ENCODE measurements around the gene CNPY3.
"Not testable (repeated sequence)": the region's sequence is repeated elsewhere in the genome, so short reads cannot be mapped to it uniquely, and the experiment has no call there.

CNPY3 gene

DNA sequence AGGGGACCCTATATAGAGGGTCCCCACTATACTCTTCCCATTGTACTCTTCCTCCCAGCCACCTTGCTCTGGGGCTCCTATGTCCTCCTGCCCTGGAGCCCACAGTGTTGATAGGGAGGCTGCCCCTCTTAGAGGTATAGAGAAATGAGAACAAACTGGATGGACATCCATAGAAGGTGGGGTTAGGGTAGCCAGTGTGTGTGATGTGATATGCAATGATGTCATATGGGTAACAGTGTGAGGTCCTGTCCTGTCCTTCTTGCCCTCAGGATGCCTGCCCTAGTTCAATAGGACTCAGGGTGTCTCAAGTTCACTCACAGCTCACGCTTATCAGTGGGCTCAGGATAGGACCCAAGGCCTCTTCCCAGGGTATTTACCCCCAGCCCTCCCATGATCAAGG lies 13.0 kb upstream of the CNPY3 start:
- DNase-seq, result no peak

DNA sequence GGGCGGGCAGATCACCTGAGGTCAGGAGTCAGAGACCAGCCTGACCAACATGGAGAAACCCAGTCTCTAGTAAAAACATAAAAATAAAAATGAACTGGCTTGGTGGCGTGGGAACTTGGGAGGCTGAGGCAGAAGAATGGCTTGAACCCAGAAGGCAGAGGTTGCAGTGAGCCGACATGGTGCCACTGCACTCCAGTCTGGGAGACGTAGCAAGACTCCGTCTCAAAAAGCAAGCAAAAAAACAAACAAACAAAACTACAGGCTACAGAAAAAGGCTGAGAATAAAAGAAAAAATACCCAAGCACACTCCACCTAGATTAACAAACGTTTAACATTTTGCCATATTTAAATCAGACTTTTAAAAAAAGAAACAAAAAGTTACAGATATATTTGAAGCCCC lies 7.5 kb upstream of the CNPY3 start:
- DNase-seq, result no peak

DNA sequence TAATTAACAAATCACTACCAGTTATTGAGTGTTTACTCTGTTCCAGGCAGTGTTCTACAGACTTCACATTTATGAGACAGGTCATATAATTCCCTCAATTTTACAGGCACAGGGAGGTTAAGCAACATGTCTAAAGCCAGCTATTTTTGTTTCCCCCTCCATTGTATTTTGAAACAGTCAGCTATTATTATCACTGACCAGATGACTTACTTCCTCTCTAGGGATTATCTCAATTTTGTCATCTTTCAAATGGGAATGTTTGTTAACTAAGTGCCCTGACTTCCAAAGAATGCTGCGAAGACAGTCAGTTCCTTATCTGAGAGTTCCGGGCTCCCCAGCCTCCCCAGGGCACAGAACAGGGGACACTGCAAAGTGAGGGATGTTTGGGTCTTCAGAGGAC lies 5.6 kb upstream of the CNPY3 start:
- no peak for DNase-seq

DNA sequence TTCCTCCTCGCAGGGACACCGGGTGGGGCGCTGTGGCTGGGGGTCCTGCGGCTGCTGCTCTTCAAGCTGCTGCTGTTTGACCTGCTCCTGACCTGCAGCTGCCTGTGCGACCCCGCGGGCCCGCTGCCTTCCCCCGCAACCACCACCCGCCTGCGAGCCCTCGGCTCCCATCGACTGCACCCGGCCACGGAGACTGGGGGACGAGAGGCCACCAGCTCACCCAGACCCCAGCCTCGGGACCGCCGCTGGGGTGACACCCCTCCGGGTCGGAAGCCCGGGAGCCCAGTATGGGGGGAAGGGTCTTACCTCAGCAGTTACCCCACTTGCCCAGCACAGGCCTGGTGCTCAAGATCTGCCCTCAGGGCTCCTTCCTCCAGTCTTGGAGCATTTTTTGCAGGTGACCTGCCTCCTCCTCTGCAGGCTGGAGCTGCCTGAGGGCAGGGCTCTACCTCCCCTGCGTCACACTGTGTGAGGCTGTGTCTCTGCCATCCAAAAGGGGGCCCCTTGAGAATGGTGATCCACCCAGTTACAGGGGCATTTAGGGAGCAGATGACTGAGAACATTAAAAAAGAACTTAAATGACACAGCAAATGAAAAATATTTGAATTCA lies 3.9 kb upstream of the CNPY3 start:
- DNase-seq, result no peak

DNA sequence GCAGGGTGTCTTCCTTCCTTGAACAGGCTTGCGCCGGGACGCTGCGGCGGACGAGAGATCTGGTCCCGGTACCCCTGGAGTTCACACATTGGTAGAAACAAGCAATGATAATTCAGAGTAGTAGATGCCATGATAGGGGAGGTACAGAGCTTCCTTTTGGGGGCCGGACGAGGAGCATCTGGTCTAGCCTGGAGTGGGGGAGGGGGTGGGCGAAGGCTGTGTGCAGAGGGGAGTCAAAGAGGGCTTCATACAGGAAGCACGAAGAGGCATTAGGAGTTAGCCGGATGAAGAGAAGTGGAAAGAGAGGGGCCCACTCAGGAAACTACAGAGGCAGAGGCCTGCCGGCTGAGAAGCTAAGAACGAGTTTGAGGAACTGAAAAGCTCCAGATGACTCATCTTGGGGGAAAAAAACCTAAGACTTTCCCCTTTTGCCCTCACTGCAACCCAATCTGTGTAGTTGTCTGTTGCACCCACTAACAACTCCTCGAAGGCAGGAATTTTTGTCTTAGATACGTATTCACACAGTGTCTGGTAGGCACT lies 611 bp downstream of the CNPY3 start:
- DNase-seq, result no peak

DNA sequence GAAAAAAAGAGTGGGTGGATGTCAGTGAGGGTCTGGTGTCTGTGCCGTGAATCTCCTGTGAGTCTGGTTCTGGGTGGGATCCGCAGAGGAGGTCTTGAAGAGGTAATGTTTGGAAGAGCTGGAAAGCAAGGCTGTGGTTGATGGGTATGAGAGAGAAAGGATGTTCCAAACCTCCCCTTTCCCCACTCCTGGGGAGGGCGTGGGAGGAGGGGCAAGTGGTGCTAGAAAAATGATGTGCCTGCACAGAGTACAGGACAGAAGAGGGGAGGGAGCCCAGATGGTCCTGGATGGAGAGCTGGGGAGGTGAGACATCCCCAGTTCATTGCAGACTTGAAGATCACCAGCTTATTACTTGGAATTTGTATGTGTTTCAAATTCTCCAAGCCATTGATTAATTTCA lies 3.1 kb downstream of the CNPY3 start:
- DNase-seq, result no peak

DNA sequence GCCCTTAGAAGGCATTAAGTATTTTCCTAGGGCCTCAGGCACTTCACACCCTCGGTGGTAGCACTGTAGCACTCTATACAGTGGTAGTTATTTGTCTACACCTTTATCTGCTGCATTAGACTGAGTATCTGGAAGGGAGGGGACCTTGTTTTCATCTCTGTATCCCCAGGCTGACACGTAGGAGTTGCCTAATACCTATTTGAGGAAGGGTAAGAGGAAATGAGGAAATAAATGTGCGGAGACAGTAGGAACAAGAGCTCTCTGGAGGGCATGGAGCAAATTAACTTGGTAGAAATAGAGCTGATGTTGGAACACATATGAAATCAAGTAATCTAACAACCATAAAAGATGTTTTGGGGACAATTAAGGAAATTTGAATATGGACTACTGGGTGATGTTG lies 3.9 kb downstream of the CNPY3 start:
- DNase-seq, result no peak

DNA sequence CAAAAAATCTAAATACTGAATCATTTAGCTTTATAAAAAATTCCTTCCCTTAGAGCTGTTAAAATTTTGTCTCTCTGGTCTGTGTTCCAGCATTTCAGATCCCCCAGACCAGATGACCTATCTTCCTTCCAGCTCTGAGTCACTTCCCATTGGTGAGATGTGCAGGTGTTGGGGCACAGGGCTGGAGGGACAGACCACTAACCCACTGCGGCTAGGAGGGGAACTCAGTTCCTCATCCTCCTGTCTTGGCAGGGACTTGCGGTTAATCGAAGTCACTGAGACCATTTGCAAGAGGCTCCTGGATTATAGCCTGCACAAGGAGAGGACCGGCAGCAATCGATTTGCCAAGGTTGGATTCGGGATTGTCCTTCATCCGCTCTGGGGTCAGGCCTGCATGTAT lies 6.0 kb downstream of the CNPY3 start:
- DNase-seq, result no peak

DNA sequence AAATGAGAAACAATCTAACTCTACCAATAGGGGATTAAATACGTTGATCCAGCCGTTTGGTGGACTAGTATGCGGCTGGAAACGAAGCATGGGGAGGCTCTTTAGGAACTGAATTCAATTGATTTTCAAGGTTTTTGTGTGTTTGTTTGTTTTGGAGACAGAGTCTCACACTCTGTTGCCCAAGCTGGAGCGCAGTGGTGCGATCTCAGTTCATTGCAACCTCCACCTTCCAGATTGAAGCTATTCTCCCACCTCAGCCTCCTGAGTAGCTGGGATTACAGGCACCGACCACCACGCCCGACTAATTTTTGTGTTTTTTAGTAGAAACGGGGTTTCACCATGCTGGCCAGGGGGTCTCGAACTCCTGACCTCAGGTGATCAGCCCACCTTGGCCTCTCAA lies 7.1 kb downstream of the CNPY3 start:
- no peak for DNase-seq

DNA sequence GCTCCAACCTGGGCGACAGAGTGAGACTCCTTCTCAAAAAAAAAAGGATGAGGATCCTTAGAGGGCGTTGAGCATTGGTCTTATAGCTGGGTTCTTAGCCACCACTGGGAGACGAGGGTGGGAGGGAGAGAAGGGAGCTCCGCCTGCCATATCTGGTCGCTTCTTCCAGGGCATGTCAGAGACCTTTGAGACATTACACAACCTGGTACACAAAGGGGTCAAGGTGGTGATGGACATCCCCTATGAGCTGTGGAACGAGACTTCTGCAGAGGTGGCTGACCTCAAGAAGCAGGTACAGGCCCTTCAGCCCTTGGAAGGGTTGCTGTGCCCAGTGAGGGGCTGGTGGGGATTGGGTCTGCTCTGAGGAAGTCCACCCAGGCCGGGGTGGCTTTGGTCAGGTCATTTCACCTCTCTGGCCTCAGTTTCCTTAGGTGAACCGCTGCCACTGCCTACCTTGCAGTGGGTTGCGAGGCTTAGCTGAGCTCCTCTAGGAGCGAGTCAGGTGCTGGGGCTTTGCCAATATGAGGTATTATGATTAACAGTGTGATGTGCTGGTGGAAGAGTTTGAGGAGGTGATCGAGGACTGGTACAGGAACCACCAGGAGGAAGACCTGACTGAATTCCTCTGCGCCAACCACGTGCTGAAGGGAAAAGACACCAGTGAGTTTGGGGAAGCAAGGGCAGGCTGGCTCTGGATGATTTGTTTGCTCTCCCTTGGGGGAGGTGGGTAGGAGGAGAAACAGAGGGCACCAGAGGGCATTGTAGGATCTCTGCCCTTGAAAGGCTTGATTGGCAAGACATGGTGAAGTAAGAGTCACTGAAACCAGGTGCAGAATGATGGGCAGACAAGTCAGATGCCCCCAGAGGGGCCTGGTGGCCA lies 8.5 kb downstream of the CNPY3 start:
- no peak for DNase-seq

DNA sequence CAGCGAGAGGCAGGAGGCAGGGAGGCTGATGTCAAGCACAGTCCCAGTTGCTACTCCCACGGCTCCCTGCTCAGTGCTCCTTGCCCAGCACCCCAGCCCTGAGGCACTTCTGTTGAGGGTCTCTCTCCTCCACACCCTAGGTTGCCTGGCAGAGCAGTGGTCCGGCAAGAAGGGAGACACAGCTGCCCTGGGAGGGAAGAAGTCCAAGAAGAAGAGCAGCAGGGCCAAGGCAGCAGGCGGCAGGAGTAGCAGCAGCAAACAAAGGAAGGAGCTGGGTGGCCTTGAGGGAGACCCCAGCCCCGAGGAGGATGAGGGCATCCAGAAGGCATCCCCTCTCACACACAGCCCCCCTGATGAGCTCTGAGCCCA lies 9.1 kb downstream of the CNPY3 start:
- no peak for DNase-seq

DNA sequence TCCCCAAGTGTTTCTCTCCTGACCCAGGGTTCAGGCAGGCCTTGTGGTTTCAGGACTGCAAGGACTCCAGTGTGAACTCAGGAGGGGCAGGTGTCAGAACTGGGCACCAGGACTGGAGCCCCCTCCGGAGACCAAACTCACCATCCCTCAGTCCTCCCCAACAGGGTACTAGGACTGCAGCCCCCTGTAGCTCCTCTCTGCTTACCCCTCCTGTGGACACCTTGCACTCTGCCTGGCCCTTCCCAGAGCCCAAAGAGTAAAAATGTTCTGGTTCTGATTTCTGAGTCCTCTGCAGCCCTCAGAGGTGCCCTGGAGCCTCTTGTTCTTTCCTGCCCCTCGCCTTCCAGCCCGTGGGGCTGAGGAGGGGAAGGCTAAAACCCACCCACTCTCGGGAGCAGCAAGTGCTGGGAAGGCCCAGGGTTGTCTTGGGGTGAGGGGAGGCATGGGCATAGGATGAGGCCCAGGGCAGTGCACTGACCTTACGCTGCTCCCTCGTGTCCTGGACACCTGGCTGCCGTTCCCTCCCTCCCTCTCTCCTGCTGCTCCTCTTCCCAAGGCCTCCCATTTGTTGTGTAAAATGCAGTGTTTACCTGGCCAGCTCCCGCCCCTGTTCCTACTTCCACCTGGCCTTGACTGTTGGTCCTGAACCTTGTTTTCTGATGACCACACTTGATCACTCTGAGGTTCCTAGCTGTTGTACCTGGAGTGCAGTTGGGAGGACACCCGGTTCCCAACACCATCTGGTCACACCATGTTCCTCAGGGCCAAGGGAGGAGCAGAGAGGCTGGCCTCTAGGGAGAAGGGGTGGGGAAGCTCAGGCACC lies 9.9 kb downstream of the CNPY3 start:
- no peak for DNase-seq

DNA sequence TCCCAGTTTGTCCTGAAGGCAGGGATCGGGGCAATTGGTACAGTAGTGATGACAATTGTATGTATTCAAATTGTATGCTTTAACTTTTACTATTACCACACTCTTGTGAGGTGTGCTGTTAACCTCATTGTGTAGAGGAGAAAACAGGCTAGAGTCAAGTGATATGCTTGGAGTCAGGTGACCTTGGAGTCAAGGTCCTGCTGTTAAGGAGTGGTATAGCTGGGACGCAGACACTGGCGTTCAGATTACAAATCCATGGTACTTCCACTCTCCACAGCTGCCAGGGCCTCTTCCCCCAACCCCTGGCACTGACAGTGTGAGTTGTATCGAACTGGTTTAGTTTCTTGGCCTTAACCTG lies 10.5 kb downstream of the CNPY3 start:
- DNase-seq, result no peak

DNA sequence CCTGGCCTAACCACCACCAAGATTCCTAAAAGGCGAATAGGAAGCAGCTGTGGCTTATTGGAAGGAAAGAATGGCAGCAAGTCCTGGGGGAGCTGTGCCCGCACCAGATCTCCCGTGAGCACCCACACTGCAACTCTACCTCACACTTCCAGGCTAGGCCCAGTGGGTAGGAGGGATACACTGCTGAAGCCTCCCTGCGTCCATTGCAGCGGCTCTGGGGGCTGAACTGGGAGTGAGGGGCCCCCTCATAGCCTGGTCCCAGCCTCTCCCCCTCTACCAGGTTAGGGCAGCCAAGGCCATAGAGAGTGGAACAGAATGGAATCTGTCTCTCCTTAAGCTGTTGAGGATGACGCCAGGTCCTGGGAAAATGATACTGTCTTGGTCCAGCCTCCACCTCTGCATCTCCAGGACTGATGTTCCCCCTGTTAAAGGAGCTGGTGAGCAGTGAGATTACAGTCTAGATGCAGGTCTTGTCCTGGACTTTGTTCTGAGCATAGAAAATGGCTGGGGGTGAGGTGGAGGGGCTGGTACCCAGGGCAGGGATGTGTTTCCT lies 11.3 kb downstream of the CNPY3 start:
- no peak for DNase-seq

DNA sequence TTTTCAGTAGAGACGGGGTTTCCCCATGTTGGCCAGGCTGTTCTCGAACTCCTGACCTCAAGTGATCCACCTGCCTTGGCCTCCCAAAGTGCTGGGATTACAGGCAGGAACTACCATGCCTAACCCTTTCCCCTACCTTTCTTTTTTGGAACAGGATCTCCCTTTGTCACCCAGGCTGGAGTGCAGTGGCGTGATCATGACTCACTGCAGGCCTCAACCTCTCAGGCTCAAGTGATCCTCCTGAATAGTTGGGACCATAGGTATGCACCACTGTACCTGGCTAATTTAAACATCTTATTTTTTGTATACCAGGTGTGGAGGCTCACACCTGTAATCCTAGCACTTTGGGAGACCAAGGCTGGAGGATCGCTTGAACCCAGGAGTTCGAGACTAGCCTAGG lies 12.1 kb downstream of the CNPY3 start:
- not testable (repeated sequence) for DNase-seq

DNA sequence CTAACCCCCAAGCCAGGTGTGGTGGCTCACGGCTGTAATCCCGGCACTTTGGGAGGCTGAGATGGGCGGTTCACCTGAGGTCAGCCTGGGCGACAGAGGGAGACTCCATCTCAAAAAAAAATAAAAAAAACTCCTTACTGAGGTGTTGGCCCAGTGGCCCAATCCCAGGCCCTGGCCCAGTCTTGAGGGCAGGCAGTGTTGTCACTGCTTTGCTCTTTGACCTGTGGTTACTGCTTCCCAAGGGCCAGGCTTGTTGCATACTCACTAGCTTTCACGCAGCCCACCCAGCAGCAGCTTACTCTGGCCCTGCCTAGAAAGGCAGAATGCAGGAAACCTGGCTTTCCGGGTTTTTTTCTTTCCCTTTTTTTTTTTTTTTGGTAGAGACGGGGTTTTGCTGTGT lies 13.2 kb downstream of the CNPY3 start:
- DNase-seq, result no peak

DNA sequence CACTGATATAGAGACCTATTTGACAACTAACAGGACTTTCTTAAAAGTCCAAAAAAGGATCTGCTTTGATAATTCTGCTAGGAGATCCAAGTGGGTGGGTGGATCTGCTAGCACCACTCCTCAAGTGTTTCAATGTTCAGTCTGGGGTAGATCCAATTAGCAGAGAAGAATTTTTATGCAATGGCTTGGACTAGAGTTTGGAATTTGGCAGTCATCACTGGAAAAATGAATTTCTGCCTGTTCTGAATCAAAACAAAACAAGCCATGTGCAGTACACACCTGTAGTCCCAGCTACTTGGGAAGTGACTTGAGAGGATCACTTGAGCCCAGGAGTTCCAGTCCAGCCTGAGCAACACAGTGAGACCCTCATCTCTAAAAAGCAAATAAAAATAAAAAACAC lies 18.7 kb downstream of the CNPY3 start:
- DNase-seq, result no peak

DNA sequence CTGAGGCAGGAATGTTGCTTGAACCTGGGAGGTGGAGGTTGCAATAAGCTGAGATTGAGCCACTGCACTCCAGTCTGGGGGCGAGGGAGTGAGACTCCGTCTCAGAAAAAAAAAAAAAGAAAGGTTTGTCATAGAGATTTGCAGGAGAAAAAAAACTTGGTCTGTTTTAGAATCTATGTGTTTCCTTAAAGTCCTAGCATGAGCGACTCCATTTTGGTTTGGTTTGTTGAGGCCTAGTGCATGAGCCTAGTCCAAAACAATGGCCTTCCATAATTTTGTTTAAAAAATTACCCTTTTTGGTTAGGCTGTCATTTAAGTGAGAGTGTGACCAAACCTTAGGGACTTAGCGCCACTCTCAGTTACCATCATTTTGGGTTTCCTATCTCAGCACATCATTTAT lies 23.1 kb downstream of the CNPY3 start:
- no peak for DNase-seq

DNA sequence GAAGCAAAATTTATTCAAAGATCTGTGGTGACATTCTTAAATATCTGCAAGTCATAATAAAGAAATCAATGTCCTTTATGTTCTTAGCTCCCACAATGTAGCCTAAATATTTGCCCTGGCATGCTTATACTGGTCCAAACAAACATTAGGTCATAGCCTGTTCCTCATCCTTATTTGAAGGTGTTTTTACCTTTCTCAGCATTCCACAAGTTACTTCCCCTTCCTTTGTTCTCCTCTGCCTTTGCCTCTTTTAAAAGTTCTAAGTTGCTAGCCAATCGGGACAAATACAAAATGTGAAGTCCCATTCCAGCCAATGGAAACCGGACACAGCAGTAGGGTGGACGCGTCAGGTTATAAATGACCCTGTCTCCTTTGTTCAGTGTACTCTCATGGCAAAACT lies 25.1 kb downstream of the CNPY3 start:
- not testable (repeated sequence) for DNase-seq

DNA sequence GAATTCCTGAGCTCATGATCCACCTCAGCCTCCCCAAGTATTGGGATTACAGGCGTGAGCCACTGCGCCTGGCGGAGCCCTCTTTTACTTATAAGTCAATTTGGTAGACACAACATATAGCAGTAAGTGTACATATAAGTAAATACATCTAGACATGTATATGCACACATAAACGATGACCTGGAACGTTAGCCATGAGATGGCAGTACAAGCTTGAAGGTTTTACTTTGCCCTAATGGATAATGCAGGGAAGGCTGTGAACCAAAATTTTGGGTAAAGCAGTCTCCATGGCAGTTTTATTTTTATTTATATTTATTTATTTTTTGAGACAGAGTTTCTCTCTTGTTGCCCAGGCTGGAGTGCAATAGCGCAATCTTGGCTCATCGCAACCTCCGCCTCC lies 28.8 kb downstream of the CNPY3 start:
- no peak for DNase-seq

DNA sequence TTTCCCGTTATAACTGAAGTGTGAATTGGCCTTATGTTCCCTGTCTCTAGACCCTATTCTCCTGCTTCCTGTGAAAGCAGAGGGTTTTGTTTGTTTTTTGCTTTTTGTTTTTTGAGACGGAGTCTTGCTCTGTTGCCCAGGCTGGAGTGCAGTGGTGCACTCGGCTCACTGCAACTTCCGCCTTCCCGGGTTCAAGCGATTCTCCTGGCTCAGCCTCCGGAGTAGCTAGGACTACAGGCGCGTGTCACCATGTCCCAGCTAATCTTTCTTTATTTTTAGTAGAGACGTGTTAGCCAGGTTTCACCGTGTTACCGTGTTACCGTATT lies 30.6 kb downstream of the CNPY3 start:
- no peak for DNase-seq

DNA sequence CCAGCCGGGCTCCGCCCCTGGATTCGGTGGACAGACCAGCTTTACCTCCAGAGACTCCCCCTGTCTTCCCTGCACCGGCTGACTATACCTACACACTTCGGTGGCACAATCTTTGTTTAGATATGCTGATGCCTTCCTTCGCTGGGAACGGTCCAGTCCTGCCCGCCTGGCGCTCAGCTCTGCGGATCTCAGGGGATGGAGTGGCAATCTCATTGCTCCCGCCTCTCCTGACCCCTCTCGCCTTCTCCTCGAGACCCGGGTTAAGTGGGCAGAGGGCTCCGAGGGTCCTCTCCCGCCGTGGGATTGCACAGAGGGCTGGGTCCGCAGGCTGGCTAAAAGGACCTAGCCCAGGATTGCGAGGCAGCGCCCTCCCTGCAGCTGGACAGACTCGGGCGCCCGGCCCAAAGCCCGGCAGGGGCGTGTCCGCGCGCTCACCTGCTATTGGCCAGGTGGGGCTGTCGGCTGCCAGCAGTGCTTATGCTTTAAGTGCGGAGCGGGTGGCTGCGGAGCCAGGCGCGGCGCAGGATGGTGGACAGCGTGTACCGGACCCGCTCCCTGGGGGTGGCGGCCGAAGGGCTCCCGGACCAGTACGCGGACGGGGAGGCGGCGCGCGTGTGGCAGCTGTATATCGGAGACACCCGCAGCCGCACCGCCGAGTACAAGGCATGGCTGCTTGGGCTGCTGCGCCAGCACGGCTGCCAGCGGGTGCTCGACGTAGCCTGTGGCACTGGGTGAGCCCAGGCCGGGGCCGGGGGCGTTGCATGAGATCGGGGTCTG lies 31.2 kb downstream of the CNPY3 start, which contains the start of gene GNMT:
Gene GNMT (plus strand): TSS at position 512 of the 777 bp plus-strand sequence. CDS start 14 bp downstream, at position 526.
- DNase-seq, result no peak

DNA sequence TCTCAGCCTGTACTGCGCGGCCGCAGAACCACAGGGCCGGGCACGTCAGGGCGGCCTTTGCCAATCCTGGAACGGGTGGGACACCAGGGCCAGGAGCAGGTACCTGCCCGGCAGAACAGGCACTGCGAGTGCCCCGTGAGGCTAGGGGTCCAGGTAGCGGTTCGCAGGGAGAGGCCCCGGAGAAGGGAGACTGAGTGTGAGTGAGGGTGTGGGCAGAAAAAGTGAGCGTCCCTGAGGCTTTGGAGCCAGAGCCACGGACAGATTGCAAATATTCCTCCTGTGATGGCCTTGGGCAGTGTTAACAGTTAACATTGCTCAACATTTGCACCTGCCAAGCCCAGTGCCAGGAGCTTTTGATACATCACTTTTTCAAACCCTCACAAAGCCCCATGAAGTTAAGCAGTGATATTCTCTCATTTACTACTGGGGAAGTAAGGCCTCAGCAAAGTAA lies 31.8 kb downstream of the CNPY3 start:
- no peak for DNase-seq
